SU-DHL-6 (cell line): ENCODE results near the gene TCP11.

Source experiments
- CTCF ChIP-seq: fragments of 200-600 bp; sonication (generic); IDR thresholded peaks from one replicate; pipeline ENCODE4 v1.5.1; 2017; ENCODE audit warnings: antibody characterized with exemption, mild to moderate bottlenecking, low read length, moderate library complexity; ENCODE audit not compliant: insufficient read depth, poor library complexity, severe bottlenecking
- EZH2phosphoT487 ChIP-seq: fragments of 200-600 bp; sonication (generic), shearing (Covaris generic); conservative IDR thresholded peaks from 2 replicates; pipeline ENCODE4 v1.6.1; 2018; ENCODE audit warnings: mild to moderate bottlenecking, antibody characterized with exemption, low read length, moderate library complexity, mixed read lengths

GRCh38 chr6:35164277-35164676 lies 23.1 kb upstream of the TCP11 start:
- TF ChIP-seq CTCF = no peak
- TF ChIP-seq EZH2phosphoT487 = no peak
